HK-2 (cell line): ENCODE results near the gene GRIA1.

Source experiments
- DNase-seq: peaks from one replicate; pipeline ENCODE4 v3.0.0-alpha.2; 2018; ENCODE audit not compliant: unreplicated experiment

GRIA1 gene

GRCh38 chr5:153659039-153659736, 168.7 kb downstream of the GRIA1 start:
- DNase-seq, result no peak

GRCh38 chr5:153660919-153661318, 170.4 kb downstream of the GRIA1 start:
- no peak for DNase-seq

DNA sequence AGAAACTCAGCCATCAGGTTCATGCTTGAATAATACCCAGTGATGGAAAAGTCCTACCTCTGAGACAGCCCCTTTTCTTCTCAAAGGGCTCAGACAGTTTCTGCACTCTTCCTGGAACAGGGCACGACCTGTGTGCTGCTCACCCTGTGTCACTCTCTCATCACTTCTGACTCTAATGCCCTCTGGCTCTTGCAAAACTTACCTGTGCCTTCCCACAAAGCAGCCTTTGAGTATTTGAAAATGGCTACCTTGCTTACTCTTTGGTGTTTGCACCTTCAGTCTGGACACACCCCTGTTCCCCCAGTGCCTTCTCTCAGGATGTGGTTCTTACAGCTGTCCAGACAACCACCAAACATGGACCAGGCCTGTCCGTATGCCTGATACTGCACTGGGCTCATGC, 171.4 kb downstream of the GRIA1 start:
- no peak for DNase-seq

- DNase-seq, result no peak
Measured at GRCh38 chr5:153670101-153670500, 179.6 kb downstream of the GRIA1 start.

DNA sequence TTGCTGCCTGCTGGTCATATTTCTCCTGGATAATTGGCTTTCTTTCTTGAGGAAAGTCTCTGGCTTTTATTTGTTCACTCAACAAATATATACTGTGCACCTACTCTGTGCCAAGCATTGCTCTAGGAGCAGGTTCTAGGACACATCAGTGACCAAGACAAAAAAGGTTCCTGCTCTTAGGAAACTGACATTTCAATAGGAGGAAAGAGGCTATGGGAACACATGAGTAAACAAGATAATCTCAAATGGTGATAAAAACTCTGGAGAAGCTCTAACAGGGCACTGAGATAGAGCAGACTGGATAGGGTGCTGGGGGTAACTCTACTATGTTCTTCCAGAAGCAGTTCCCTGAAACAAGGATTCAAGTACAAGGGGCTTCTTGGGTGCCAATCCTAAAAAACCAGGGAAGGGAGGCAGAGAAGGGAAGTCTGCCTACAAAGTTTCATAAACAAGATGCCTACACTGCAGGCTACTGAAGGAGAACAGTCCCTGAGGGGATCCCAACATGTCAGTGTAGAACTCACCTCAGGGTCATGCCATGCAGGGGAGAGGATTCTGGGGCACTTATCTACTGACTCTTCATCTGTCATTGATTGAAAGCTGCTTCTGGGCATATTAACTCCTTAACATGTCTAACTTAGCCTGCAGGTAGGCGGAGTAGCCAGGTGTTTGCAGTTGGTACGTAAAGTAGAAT, 181.3 kb downstream of the GRIA1 start:
- DNase-seq, result no peak

DNA sequence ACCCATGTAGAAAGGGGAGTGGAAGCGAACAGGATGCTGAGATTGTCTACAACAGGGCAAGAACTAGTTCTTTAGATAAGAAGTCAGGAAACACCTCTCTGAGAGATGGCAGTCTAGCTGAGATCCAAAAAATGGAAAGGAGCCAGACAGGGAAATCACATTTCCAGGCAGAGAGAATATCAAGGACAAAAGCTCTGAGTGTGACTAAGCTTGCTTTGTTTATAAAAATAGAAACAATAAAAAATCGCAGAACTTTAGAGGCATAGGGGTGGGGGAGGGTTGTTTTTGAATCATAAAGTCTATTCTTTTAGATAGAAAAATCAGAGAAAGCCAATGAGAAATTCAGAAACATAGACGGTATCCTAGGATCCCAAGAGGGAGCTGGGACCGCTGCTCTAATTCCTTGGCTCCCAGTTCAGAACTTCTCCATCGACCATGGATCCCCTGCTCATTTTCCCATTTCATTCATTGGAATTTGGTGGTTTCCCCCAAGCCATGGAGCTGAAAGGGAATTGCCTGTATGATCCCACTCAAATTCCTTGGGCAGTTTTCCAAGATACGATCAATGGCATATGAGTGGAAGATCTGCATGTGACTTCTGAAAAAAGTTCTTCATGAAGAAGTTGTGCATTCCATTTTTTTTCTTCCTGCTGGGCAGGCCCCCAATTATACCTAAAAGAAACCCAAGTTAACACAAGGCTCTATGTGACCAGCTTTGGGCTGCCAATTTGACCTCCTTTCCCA, 182.0 kb downstream of the GRIA1 start:
- no peak for DNase-seq

DNA sequence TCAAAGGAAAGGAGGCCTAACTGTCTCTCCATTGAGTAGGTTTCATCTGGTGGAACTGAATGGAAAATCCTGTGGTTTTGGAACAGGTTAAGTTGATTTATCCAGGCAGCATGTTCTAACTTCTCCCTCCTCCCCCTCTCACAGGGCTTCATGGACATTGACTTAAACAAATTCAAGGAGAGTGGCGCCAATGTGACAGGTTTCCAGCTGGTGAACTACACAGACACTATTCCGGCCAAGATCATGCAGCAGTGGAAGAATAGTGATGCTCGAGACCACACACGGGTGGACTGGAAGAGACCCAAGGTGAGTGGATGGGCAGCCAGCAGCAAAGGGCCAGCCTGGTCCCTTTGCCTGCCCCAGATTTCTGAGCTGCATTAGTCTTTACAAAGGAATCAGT, 183.9 kb downstream of the GRIA1 start:
- no peak for DNase-seq

DNA sequence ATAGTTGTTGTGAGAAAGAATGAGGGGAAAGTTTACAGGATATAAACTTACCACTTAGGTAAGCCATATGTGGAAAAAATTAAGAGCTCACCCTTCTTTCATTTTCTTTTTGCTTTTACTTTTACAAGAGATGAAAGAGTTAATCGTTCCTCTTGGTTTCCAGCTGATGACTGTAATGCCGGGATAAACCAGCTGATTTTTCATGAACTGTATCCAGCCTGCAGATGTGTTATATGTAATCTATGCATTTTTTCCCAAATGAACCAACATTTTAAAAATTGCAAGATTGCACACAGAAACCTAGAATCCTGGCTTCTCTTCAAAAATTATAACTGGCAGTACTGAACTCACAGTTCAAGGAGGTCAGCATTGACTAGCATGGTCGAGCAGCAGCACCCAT, 185.9 kb downstream of the GRIA1 start:
- no peak for DNase-seq

DNA sequence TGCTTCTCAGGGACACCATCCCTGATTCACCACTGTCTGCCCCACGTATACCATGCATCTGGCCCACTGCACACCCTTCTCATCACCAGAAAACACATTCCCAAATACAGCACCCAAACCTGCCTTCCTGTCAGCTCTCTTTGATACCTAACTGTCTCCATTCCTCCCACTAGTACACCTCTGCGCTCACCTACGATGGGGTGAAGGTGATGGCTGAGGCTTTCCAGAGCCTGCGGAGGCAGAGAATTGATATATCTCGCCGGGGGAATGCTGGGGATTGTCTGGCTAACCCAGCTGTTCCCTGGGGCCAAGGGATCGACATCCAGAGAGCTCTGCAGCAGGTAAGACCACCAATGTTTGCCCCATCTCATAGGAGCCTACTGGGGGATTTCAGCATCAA, 186.4 kb downstream of the GRIA1 start:
- DNase-seq, result no peak

DNA sequence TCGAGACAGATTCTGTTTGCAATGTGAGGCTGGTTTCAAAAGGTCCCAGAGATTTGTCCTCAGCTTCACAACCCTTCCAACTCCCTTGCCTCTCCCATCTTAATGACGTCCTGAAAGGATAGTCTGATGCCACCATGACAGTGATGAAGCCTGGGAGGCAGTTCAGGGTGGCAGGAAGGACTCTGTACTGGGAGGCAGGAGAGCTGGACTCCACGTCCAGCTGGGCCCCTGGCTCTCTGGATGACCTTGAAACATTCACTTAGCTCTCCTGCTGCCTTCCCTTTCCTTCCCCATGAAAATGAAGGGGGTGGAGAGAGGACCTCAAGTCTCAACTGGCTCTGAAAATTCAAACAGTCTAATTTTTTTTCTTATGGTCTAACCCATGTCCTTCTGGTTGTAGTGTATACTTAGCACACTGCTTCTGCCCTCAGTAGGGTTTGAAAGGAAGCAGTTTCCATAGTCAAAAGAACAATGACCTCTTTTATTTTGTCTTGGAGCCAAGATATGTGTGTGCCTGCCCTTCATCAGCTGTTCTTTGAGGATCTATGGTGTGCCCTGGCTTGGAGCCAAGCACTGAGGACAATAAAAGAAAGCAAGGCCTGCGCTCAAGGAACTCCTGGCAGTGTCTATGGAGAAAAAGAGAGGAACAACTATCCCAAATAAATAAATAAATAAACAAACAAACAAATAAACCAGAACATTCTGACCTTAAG, 188.3 kb downstream of the GRIA1 start:
- DNase-seq, result no peak

- no peak for DNase-seq
Measured at GRCh38 chr5:153690236-153690635, 199.8 kb downstream of the GRIA1 start.

- no peak for DNase-seq
Measured at GRCh38 chr5:153696256-153696655, 205.8 kb downstream of the GRIA1 start.

- DNase-seq, result no peak
Measured at GRCh38 chr5:153699035-153699434, 208.6 kb downstream of the GRIA1 start.

DNA sequence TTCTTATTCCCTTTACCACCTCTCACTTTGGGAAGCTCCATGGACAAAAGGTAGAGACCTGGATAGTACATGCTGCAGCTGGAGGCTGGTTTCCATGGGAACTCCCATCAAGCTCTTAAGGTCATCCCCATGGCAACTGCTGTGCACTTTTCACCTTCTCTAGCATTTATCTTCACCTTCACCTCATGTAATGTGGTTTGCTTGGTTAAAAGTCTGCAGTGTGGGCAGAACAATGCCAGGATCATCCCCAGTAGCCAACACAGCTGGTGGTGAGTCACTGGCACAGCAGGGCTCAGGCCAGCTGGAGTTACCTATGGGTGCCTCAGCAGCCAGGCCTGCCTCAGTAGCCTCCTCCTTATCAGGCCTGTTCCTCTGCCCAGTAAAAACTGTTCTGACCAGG, 210.5 kb downstream of the GRIA1 start:
- DNase-seq, result no peak

DNA sequence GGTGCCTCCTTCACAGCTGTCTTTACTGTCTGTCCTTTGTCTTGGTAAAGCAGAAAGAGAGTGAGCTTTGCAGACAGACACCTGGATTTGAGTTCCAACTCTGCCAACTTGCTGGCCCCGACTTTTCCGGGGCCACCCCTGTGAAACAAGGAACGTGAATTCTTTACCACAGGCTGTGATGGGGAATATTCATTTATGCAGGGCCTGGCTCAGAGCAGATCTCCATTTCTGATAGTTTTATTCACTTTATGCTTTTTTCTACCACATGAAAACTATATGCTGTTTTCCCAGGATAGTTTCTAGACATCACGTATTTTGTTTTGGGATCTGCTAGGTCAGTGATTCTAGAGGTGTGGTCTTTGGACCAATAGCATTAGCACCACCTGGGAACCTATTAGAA, 211.8 kb downstream of the GRIA1 start:
- DNase-seq, result no peak

- no peak for DNase-seq
Measured at GRCh38 chr5:153704110-153704509, 213.6 kb downstream of the GRIA1 start.

GRCh38 chr5:153707626-153708025, 217.2 kb downstream of the GRIA1 start:
- no peak for DNase-seq

GRCh38 chr5:153711755-153712154, 221.3 kb downstream of the GRIA1 start:
- DNase-seq, result no peak

GRCh38 chr5:153712946-153713345, 222.5 kb downstream of the GRIA1 start:
- no peak for DNase-seq

- DNase-seq, result no peak
Measured at GRCh38 chr5:153713943-153714342, 223.5 kb downstream of the GRIA1 start.

DNA sequence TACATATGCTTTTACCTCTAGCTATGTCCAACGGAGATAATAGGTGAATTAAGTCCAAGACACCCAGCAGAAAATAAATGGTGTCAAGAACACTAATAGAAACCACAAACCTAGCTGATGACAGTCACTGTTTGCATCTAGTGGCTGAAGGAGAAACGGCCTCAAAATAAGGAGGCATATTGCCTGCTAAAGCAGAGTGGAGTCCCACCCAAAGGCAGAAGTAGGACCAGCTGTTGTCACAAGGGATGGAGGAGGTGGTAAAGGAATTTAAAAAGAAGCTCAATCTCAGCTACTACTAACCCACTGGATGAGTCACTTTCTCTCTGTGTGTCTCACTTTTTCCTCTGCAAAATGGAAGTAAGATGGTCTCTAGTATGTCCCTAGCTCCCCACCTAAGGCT, 224.3 kb downstream of the GRIA1 start:
- DNase-seq, result no peak

DNA sequence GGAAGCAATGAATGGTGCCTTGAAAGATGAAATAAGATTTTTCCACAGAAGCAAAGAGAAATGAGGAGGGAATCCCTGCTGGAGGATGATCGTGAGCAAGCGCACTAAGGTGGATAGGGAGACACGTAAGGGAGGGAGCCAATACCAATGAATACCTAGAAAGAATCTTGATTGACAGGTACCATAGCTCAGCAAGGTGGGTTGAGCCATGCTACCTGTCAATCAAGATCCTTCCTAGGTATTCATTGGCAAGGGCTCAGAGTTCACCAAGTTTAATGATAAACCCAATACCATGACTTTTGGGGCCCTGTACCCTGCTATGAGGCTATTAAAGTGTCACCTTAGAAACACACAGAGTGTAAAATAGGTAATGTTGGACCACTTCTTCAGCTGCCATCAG, 226.8 kb downstream of the GRIA1 start:
- DNase-seq, result no peak
